ENCODE measurements around the gene GJB5. TPM values are rescaled to one million over a fixed set of nuclear protein-coding genes. Genes with fewer than 3 reads are reported as not detected.

Gene GJB5
- total RNA-seq, 1 experiment from 2014 or later, result 18.1 TPM

DNA sequence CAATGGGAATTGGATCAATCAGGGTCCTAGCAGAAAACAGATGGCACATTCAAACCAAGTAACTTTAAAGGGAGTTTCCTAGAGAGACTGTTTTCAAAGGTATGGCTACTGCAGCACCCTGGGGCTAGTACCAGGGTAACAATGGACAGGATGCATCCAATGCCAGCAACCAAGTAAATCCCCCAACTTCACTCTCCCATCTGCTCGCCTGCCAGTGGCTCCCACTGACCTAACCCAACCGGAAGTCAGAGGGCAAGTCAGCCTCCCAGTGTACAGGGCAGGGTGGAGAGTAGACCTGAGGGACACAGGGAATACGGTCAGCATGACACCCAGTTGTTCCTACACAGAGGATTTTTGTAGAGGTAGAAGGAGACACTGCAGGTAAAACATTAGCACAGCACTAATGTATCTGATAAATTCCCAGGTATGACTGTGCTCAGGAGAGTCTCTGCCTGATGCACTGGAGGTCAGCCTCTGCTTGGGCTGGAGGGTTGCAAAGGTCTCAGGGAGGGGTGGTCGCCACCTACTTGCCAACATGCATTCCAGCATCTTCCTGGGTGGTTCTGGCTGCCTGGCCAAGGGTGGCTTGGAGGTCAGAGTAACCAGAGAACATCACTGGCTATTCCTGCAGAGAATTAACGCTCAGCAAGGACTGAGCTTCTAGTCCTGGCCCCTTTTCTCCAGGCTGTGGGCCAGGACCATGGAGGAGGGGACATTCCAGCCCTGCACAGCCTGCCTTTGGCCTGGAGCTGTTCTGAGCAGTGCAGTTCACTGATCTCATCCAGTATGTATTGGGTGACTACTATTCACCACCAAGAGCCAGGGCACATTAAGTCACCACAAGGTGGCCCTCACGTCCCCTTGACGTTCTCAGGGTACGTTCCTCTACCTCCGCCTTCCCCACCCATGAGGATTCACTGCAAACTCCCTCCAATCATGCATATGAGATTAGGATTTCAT is 32.9 kb downstream of the GJB5 start:
- Histone ChIP-seq H3K9me3 (ENCODE audit: insufficient read depth, low read depth) (no peaks in the 10 kb centered on the region), H2AFZ (no peak overlapping the region), H3F3A (ENCODE audit: insufficient read depth, low read depth) (peaks cover 44% of the 10 kb centered on the region), H4K20me1 (ENCODE audit: insufficient read depth) (peaks cover 30% of the 10 kb centered on the region), H3K4me2 (no peak overlapping the region), H3K27me3 (ENCODE audit: insufficient read depth, low read depth) (no peaks in the 10 kb centered on the region), H3K36me3 (ENCODE audit: low read depth) (peaks cover 26% of the 10 kb centered on the region; the same call in 1 of the 2 replicates), H3K79me2 (ENCODE audit: low read depth) (peaks cover 28% of the 10 kb centered on the region), H3K4me3 (no peak overlapping the region), H3K9me2 (ENCODE audit: insufficient read depth) (no peaks in the 10 kb centered on the region), H3K27ac (no peak overlapping the region), H3K4me1 (replicated peaks; ENCODE audit: insufficient read depth) (peaks cover 18% of the 10 kb centered on the region)
- BruUV-seq (replicated peaks), result no TSS peak
- TF ChIP-seq EZH2 (IDR thresholded peaks at IDR 0.05; ENCODE audit: low read depth), result no peak
- TF ChIP-seq, protein P1, sequence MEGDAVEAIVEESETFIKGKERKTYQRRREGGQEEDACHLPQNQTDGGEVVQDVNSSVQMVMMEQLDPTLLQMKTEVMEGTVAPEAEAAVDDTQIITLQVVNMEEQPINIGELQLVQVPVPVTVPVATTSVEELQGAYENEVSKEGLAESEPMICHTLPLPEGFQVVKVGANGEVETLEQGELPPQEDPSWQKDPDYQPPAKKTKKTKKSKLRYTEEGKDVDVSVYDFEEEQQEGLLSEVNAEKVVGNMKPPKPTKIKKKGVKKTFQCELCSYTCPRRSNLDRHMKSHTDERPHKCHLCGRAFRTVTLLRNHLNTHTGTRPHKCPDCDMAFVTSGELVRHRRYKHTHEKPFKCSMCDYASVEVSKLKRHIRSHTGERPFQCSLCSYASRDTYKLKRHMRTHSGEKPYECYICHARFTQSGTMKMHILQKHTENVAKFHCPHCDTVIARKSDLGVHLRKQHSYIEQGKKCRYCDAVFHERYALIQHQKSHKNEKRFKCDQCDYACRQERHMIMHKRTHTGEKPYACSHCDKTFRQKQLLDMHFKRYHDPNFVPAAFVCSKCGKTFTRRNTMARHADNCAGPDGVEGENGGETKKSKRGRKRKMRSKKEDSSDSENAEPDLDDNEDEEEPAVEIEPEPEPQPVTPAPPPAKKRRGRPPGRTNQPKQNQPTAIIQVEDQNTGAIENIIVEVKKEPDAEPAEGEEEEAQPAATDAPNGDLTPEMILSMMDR (conservative IDR thresholded peaks at IDR 0.05), result peak; percentile 17; the same call in 1 of the 2 replicates
- POLR2A ChIA-PET (ENCODE audit: unreplicated experiment), result no interaction called here
- peak in 1 of 2 experiments; percentile 30 for DNase-seq
- CTCF ChIA-PET, result interaction anchor here (0.6 to 1.5 kb wide), 3 partner anchors 65 to 1158 kb away, joined by 3 to 10 read pairs (median 7); no protein-coding TSS in a partner anchor
- intact Hi-C loops (cut with micrococcal nuclease; ENCODE audit: unreplicated experiment), result loop anchor here (5.0 kb wide), 1 partner anchor 80 kb away; no protein-coding TSS in a partner anchor

DNA sequence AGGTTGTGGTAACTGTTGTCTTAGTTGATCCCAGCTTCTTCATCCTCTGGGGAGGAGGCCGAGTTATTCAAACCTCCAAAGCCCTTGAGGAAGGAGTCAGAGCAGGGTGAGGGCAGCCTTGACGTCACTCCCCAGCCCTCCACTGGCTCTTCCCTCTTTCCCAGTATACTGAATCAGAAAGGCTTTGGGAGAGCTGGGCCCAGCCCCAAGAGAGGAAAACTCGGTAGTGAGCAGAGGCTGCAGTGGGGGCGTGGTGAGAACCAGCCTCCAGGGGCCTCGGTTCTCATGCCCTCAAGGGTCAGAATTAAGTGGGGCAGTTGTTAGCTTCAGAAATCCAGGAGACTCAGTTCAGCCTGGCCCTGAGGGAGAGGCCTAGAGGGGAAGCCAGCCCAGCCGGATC is 36.1 kb downstream of the GJB5 start:
- intact Hi-C loops (cut with micrococcal nuclease; ENCODE audit: unreplicated experiment), result no loop called here
- Histone ChIP-seq H2AFZ (no peak overlapping the region), H3K36me3 (ENCODE audit: low read depth) (peaks cover 8% of the 10 kb centered on the region; the same call in 1 of the 2 replicates), H3F3A (ENCODE audit: insufficient read depth, low read depth) (peaks cover 18% of the 10 kb centered on the region; the same call in 1 of the 2 replicates), H3K9me3 (ENCODE audit: insufficient read depth, low read depth) (no peaks in the 10 kb centered on the region), H3K9me2 (ENCODE audit: insufficient read depth) (no peaks in the 10 kb centered on the region), H4K20me1 (ENCODE audit: insufficient read depth) (peaks cover 9% of the 10 kb centered on the region), H3K79me2 (ENCODE audit: low read depth) (no peaks in the 10 kb centered on the region), H3K27ac (no peak overlapping the region), H3K4me3 (no peak overlapping the region), H3K27me3 (ENCODE audit: insufficient read depth, low read depth) (no peaks in the 10 kb centered on the region), H3K4me2 (no peak overlapping the region), H3K4me1 (replicated peaks; ENCODE audit: insufficient read depth) (no peaks in the 10 kb centered on the region)
- ChIA-PET CTCF (interaction anchor here (1.2 kb wide), 1 partner anchor 62 kb away, joined by 3 read pairs; no protein-coding TSS in a partner anchor), POLR2A (ENCODE audit: unreplicated experiment) (no interaction called here)
- TF ChIP-seq, protein P1 (conservative IDR thresholded peaks at IDR 0.05), result no peak
- TF ChIP-seq EZH2 (IDR thresholded peaks at IDR 0.05; ENCODE audit: low read depth), result no peak
- DNase-seq, result no peak
- no TSS peak for BruUV-seq (replicated peaks)

DNA sequence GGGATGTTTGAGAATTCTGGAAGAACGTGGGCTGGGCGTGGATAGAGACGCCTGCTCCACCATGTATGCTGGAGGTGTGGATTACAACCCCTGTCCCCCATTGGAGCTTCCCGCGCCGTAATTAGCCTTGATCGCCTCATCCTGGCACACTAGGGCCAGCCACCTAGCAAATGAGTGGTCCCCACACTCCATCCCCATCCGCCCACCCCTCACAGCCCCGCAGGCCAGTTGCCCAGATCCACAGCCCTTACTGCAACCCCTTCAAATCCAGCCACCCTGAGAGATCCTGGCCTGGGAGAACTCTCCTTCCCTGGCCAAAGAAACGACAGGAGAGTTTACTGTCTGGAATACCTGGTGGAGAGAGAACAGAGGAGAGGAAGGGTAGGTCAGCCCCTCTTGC is 37.6 kb downstream of the GJB5 start:
- intact Hi-C loops (cut with micrococcal nuclease; ENCODE audit: unreplicated experiment), result no loop called here
- BruUV-seq (replicated peaks), result no TSS peak
- no peak for DNase-seq

More for the DNA sequence above, 37.6 kb downstream of the GJB5 start:
- H3F3A ChIP-seq (ENCODE audit: insufficient read depth, low read depth), result peaks cover 6% of the 10 kb centered on the region; the same call in 1 of the 2 replicates
- H3K4me1 ChIP-seq (replicated peaks; ENCODE audit: insufficient read depth), result no peaks in the 10 kb centered on the region
- H3K27ac ChIP-seq, result no peak overlapping the region
- no peak overlapping the region for H2AFZ ChIP-seq
- POLR2A ChIA-PET (ENCODE audit: unreplicated experiment), result no interaction called here
- no peaks in the 10 kb centered on the region for H3K9me3 ChIP-seq (ENCODE audit: insufficient read depth, low read depth)
- no peak for TF ChIP-seq EZH2 (IDR thresholded peaks at IDR 0.05; ENCODE audit: low read depth)
- TF ChIP-seq, protein P1 (conservative IDR thresholded peaks at IDR 0.05), result no peak
- no peak overlapping the region for H3K4me2 ChIP-seq
- no peaks in the 10 kb centered on the region for H4K20me1 ChIP-seq (ENCODE audit: insufficient read depth)
- H3K4me3 ChIP-seq, result no peak overlapping the region
- H3K36me3 ChIP-seq (ENCODE audit: low read depth), result no peaks in the 10 kb centered on the region
- no peaks in the 10 kb centered on the region for H3K9me2 ChIP-seq (ENCODE audit: insufficient read depth)
- peaks cover 4% of the 10 kb centered on the region for H3K27me3 ChIP-seq (ENCODE audit: insufficient read depth, low read depth)
- CTCF ChIA-PET, result no interaction called here
- no peaks in the 10 kb centered on the region for H3K79me2 ChIP-seq (ENCODE audit: low read depth)
